ENCODE measurements around the gene TEDC1.

DNA sequence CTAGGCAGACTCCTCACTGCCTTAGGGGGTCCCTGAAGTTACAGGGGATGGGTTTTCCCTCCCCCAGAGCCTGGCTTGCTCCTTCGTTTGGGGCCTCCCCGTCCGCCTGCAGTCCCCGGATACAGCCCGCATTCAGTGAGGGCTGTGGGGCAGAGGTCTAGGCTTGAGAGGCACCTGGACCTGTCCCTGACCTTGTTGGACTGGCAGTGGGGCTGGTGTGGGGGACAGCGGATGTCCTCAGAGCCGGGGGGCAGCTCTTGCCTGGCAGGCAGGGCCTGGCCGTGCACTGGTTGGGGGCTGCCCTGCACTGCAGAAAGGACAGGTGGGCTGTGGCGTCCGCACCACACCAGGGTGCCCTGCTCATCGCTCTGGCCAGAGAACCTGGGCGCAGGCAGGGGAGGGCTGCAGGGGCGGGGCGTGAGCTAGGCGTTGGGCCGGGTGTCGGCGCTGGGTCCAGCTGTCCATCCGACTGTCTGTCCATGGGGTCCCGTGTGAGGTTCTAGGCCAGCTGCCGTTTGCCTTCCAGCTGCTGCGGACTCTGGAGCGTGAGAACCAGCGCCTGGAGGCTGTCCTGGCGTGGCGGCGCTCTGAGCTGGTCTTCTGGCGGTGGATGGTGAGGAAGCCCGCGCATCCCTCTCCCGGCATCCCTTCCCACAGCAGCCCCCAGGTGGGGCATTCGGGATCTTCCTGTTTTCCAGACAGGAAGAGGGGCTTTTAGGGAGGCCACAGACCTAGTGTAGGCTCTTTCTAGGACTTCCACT is 6.0 kb downstream of the TEDC1 start:
- TF ChIP-seq, protein P1, sequence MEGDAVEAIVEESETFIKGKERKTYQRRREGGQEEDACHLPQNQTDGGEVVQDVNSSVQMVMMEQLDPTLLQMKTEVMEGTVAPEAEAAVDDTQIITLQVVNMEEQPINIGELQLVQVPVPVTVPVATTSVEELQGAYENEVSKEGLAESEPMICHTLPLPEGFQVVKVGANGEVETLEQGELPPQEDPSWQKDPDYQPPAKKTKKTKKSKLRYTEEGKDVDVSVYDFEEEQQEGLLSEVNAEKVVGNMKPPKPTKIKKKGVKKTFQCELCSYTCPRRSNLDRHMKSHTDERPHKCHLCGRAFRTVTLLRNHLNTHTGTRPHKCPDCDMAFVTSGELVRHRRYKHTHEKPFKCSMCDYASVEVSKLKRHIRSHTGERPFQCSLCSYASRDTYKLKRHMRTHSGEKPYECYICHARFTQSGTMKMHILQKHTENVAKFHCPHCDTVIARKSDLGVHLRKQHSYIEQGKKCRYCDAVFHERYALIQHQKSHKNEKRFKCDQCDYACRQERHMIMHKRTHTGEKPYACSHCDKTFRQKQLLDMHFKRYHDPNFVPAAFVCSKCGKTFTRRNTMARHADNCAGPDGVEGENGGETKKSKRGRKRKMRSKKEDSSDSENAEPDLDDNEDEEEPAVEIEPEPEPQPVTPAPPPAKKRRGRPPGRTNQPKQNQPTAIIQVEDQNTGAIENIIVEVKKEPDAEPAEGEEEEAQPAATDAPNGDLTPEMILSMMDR (optimal IDR thresholded peaks at IDR 0.05 in 1 of 3, IDR thresholded peaks at IDR 0.05 in 1 of 3, conservative IDR thresholded peaks at IDR 0.05 in 1 of 3; ENCODE audit: extremely low read depth in 1 of 3, insufficient read depth in 2 of 3, low read length in 3 of 3): no peak
- no peak for TF ChIP-seq EZH2 (IDR thresholded peaks at IDR 0.05; ENCODE audit: low read length)

All from keratinocyte (primary cell).